ENCODE data around the gene PRKN.

Gene PRKN

GRCh38 chr6:161736326-161736725, 991.2 kb downstream of the PRKN start:
- Histone ChIP-seq H3K4me3 (ENCODE audit: severe bottlenecking) (no peak overlapping the region), H3K9me3 (ENCODE audit: severe bottlenecking) (no peaks in the 10 kb centered on the region), H3K36me3 (ENCODE audit: low read depth) (no peaks in the 10 kb centered on the region), H3K4me1 (ENCODE audit: insufficient read depth, poor library complexity, severe bottlenecking) (no peaks in the 10 kb centered on the region), H3K27me3 (ENCODE audit: insufficient read depth, poor library complexity, severe bottlenecking) (no peaks in the 10 kb centered on the region), H3K27ac (ENCODE audit: poor library complexity, severe bottlenecking) (no peak overlapping the region)
- no peak for ATAC-seq (ENCODE audit: low read depth)
- DNase-seq (ENCODE audit: low spot score), result no peak
- no peak for TF ChIP-seq CTCF (IDR thresholded peaks at IDR 0.05; ENCODE audit: poor library complexity, severe bottlenecking)

DNA sequence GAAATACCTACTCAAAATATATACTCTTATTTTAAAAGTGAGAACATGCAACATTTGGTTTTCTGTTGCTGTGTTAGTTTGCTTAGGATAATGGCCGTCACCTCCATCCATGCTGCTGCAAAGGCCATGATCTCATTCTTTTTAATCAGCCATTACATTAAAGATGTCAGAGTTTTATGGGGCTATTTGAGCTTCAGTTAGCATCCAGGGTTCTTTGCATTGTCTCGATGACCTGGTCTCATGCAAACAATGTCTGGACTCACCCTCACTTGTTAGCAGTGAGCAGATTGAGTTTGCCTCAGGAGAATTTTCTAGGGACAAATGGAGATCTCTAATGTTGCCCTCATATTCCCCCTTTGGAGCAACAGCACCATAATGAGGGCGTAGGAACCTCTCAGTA, 995.0 kb downstream of the PRKN start:
- no peak for TF ChIP-seq CTCF (IDR thresholded peaks at IDR 0.05; ENCODE audit: poor library complexity, severe bottlenecking)
- H3K4me3 ChIP-seq (ENCODE audit: severe bottlenecking), result no peak overlapping the region
- DNase-seq (ENCODE audit: low spot score) (no peak), ATAC-seq (ENCODE audit: low read depth) (no peak)
- H3K36me3 ChIP-seq (ENCODE audit: low read depth), result no peaks in the 10 kb centered on the region
- H3K9me3 ChIP-seq (ENCODE audit: severe bottlenecking), result no peaks in the 10 kb centered on the region
- H3K4me1 ChIP-seq (ENCODE audit: insufficient read depth, poor library complexity, severe bottlenecking), result no peaks in the 10 kb centered on the region
- H3K27ac ChIP-seq (ENCODE audit: poor library complexity, severe bottlenecking), result no peak overlapping the region
- no peaks in the 10 kb centered on the region for H3K27me3 ChIP-seq (ENCODE audit: insufficient read depth, poor library complexity, severe bottlenecking)

DNA sequence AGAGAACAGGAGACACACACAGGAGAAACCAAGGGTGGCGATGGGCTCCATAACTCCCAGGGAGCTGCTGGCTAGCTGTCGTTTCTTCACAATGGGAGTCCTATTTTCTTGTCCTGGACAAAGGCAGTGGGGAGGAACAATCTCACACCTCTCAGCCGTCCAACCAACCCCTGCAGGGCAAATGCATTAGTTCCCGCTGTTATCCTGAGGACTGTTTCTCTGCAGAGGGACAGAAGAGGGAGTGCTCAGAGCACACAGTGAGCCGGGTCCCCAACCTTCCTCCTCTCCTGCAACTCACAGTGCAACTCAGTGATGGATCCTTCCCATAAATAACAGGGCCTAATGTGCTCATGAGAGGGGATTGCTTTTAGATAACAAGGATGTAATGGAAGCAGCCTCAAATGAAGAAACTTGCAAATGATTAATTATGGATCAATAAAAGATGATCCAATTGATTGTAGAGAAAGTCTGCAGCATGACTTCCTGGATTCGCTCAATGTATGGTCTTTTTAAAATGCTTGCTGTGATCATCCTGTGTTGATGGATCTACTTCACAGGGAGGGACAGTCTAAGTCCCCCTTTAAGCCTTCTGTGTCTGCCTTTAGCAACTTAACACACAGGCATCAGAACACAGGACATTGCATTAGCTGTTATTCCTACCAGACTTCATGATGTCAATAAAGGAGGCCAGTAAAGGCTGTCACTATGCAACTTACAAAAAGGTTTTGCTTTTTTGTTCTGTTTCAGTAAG, 1000.3 kb downstream of the PRKN start:
- DNase-seq (ENCODE audit: low spot score) (no peak), ATAC-seq (ENCODE audit: low read depth) (no peak)
- TF ChIP-seq CTCF (IDR thresholded peaks at IDR 0.05; ENCODE audit: poor library complexity, severe bottlenecking), result no peak
- no peaks in the 10 kb centered on the region for H3K9me3 ChIP-seq (ENCODE audit: severe bottlenecking)
- H3K4me1 ChIP-seq (ENCODE audit: insufficient read depth, poor library complexity, severe bottlenecking), result no peaks in the 10 kb centered on the region
- no peaks in the 10 kb centered on the region for H3K27me3 ChIP-seq (ENCODE audit: insufficient read depth, poor library complexity, severe bottlenecking)
- no peak overlapping the region for H3K4me3 ChIP-seq (ENCODE audit: severe bottlenecking)
- H3K27ac ChIP-seq (ENCODE audit: poor library complexity, severe bottlenecking), result no peak overlapping the region
- H3K36me3 ChIP-seq (ENCODE audit: low read depth), result no peaks in the 10 kb centered on the region

- Histone ChIP-seq H3K27ac (ENCODE audit: poor library complexity, severe bottlenecking) (no peak overlapping the region), H3K9me3 (ENCODE audit: severe bottlenecking) (no peaks in the 10 kb centered on the region), H3K36me3 (ENCODE audit: low read depth) (no peaks in the 10 kb centered on the region), H3K4me1 (ENCODE audit: insufficient read depth, poor library complexity, severe bottlenecking) (no peaks in the 10 kb centered on the region), H3K27me3 (ENCODE audit: insufficient read depth, poor library complexity, severe bottlenecking) (no peaks in the 10 kb centered on the region), H3K4me3 (ENCODE audit: severe bottlenecking) (no peak overlapping the region)
- ATAC-seq (ENCODE audit: low read depth), result no peak
- TF ChIP-seq CTCF (IDR thresholded peaks at IDR 0.05; ENCODE audit: poor library complexity, severe bottlenecking), result no peak
- DNase-seq (ENCODE audit: low spot score), result no peak
Observed at GRCh38 chr6:161722394-161722793, 1005.2 kb downstream of the PRKN start.

DNA sequence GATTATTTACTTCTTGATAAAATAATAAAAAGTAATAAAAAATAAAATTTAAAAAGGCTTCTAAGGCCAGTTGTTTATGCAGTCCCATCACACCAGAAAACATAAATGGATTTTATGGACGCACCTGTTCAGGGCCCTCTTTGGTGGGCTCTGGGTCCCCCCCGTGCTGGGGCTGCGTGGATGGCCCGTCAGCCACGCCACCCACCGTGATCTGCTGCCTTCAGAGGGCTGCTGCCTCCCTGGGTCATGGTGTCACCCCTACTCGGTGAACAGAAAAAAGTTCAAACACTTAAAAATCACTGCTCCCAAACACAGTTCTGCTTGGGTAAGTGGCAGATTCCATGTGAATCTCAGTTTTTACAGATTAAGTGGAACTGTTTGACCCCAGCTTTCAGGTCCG, 1006.1 kb downstream of the PRKN start:
- Histone ChIP-seq H3K4me1 (ENCODE audit: insufficient read depth, poor library complexity, severe bottlenecking) (no peaks in the 10 kb centered on the region), H3K36me3 (ENCODE audit: low read depth) (no peaks in the 10 kb centered on the region), H3K4me3 (ENCODE audit: severe bottlenecking) (no peak overlapping the region), H3K27ac (ENCODE audit: poor library complexity, severe bottlenecking) (no peak overlapping the region), H3K27me3 (ENCODE audit: insufficient read depth, poor library complexity, severe bottlenecking) (no peaks in the 10 kb centered on the region), H3K9me3 (ENCODE audit: severe bottlenecking) (no peaks in the 10 kb centered on the region)
- TF ChIP-seq CTCF (IDR thresholded peaks at IDR 0.05; ENCODE audit: poor library complexity, severe bottlenecking), result no peak
- DNase-seq (ENCODE audit: low spot score) (no peak), ATAC-seq (ENCODE audit: low read depth) (no peak)
